HG03520 (cell line): ENCODE results near the gene TCHP.

Experiments
- ATAC-seq: cut with Tn5 transposase; IDR thresholded peaks from one replicate; pipeline ENCODE4 v1.9.1; 2021; ENCODE audit warnings: mild to moderate bottlenecking, moderate library complexity; ENCODE audit not compliant: unreplicated experiment

The TCHP gene

DNA sequence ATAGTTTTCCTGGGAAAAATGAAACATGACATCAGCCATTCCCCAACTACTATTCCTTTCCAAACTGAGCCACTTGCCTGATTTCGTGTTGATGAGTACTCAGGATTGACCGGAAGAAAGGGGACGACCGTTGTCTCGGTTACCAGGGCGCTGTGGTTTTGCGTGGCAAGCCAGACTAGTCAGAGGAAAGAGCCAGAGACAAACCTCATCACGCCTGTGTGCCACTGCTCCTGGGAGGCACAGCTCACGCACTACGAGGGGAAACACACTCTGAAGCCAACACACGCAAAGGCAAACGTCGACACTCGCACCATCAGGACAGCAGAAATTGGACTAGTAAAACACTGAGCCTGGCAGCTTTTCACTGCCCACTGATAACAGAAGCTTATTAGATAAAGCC, 61.1 kb downstream of the TCHP start:
- no peak for ATAC-seq

DNA sequence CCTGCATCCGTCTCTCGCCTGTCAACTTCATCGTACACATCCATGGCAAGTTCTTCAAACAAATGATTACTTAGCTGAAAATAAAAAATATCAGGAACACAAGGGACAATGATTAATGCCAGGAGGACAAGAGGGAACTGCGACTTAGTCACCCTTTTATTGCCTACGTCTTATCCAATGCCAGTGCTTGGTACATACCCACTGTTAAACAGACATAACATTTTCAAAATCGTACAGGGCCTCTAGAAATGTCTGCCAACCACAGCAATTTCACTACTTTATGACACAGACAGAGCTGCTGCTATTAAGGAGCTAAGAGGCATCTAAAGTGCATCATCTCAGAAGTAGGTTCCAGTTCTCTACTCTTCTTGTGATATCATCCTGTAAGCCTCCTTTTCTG, 61.5 kb downstream of the TCHP start:
- no peak for ATAC-seq

- no peak for ATAC-seq
Observed at GRCh38 chr12:109962398-109962797, 62.3 kb downstream of the TCHP start.

- no peak for ATAC-seq
Observed at GRCh38 chr12:109963330-109963729, 63.3 kb downstream of the TCHP start.

GRCh38 chr12:109963743-109964429, 63.8 kb downstream of the TCHP start:
- ATAC-seq: no peak

DNA sequence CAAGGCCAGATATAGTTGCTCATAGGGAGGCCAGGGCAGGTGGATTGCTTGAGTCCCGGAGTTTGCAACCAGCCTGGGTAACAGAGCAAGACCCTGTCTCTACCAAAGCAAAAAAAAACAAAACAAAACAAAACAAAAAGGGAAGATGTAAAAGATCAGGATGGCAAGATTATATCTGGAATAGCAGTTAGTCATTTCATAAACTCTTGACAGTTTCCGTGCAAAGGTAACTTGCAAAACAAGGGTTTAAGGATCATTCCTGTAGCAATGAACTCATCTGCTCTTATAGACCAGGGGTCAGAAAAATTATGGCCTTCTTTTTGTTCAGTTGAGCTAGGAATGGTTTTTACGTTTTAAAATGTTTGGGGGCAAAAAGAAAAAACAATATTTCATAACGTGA, 66.5 kb downstream of the TCHP start:
- ATAC-seq: no peak

DNA sequence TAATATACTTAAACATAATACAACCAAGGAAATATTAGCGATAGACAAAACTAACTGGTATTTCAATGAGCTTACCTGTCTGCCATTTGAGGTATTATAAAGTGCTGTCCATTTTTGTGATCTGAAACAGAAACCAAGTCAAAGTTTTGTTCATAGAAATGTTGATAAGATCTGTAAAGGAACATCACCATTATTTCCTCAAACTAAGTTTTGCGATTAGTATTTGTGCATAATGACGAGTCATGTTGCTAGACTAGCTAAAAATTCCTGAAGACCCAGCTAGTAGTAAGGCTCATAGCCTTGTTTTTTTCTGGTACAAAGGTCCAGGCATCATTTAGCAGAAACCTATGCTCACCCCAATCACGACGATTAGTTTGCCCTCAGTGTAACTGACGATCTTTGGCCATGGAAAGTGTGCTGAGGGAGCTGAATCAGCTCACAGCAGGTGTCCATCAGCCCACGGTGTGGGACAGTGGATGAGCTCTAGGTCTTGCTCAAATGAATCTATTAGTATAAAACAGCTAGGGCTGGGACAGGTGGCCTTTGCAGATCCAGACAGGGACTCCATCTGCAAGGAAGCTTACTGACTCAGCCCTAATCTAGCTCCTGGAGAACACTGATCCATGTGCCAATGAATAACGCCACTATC, 67.4 kb downstream of the TCHP start:
- no peak for ATAC-seq
